GM23338 (cell line): ENCODE measurements around the gene BNIP3. TPM values are rescaled to one million over a fixed set of nuclear protein-coding genes. Genes with fewer than 3 reads are reported as not detected.

Experiments used
- ATAC-seq: fragments of 200-7000 bp; cut with Tn5 transposase; 3 replicates; pipeline ENCODE4 v1.9.1; 2020
- DNase-seq: peaks from one replicate; pipeline ENCODE4 v3.0.0-alpha.2; 2015; ENCODE audit warnings: low spot score
- H2AFZ ChIP-seq: fragments of 200-600 bp; sonication (generic); 2 replicates; pipeline ENCODE4 v1.8.0; 2016; ENCODE audit warnings: antibody characterized with exemption, mild to moderate bottlenecking, moderate library complexity
- H3F3A ChIP-seq: fragments of 200-600 bp; sonication (generic); replicated peaks from 2 replicates; pipeline ENCODE4 v1.8.0; 2017; ENCODE audit warnings: antibody characterized with exemption, mixed run types, low read depth
- H3K27ac ChIP-seq: fragments of 200-600 bp; sonication (generic); 2 replicates; pipeline ENCODE4 v1.6.1; 2016; ENCODE audit warnings: low read depth
- H3K27me3 ChIP-seq: fragments of 200-600 bp; sonication (generic); 2 replicates; pipeline ENCODE4 v1.8.0; 2016; ENCODE audit warnings: mild to moderate bottlenecking, mixed run types, moderate library complexity; ENCODE audit not compliant: insufficient read depth
- H3K36me3 ChIP-seq: fragments of 200-600 bp; sonication (generic); 2 replicates; pipeline ENCODE4 v1.8.0; 2016; ENCODE audit warnings: mild to moderate bottlenecking; ENCODE audit not compliant: insufficient read depth
- H3K4me1 ChIP-seq: fragments of 200-600 bp; sonication (generic); 2 replicates; pipeline ENCODE4 v1.8.0; 2016; ENCODE audit warnings: mild to moderate bottlenecking, moderate library complexity; ENCODE audit not compliant: insufficient read depth
- H3K4me2 ChIP-seq: fragments of 200-600 bp; sonication (generic); 2 replicates; pipeline ENCODE4 v1.7.1; 2017; ENCODE audit warnings: mixed run types
- H3K4me3 ChIP-seq: fragments of 200-600 bp; sonication (generic); 2 replicates; pipeline ENCODE4 v1.6.1; 2016; ENCODE audit warnings: mixed run types
- H3K79me2 ChIP-seq: fragments of 200-600 bp; sonication (generic); replicated peaks from 2 replicates; pipeline ENCODE4 v1.8.0; 2017; ENCODE audit warnings: mild to moderate bottlenecking; ENCODE audit not compliant: insufficient read depth
- H3K9me2 ChIP-seq: fragments of 200-600 bp; sonication (generic); 2 replicates; pipeline ENCODE4 v1.8.0; 2017; ENCODE audit not compliant: insufficient read depth
- H4K20me1 ChIP-seq: fragments of 200-600 bp; sonication (generic); replicated peaks from 2 replicates; pipeline ENCODE4 v1.8.0; 2017; ENCODE audit warnings: mild to moderate bottlenecking; ENCODE audit not compliant: insufficient read depth
- H3K27ac Mint-ChIP-seq: 2 replicates; pipeline ENCODE4 v1.8.0; 2020; ENCODE audit warnings: inconsistent platforms, mild to moderate bottlenecking, moderate library complexity, mixed read lengths
- H3K27me3 Mint-ChIP-seq: 3 replicates; pipeline ENCODE4 v1.8.0; 2022; ENCODE audit warnings: low read depth, mild to moderate bottlenecking, moderate library complexity, mixed read lengths, inconsistent platforms; ENCODE audit not compliant: insufficient read depth, poor library complexity
- H3K36me3 Mint-ChIP-seq: 3 replicates; pipeline ENCODE4 v1.8.0; 2021; ENCODE audit warnings: low read depth, mild to moderate bottlenecking, inconsistent platforms, moderate library complexity, mixed read lengths
- H3K4me1 Mint-ChIP-seq: 3 replicates; pipeline ENCODE4 v1.8.0; 2020; ENCODE audit warnings: mild to moderate bottlenecking, inconsistent platforms, mixed read lengths
- H3K4me3 Mint-ChIP-seq: 3 replicates; pipeline ENCODE4 v1.8.0; 2021; ENCODE audit warnings: moderate library complexity, mild to moderate bottlenecking, inconsistent platforms, mixed read lengths
- H3K9me3 Mint-ChIP-seq: 3 replicates; pipeline ENCODE4 v1.8.0; 2020; ENCODE audit warnings: moderate library complexity, mild to moderate bottlenecking, inconsistent platforms, mixed read lengths
- NANOG ChIP-seq: IDR thresholded peaks from 2 replicates; pipeline ENCODE4 v1.6.1; 2016; ENCODE audit warnings: antibody characterized with exemption, borderline replicate concordance
- ZNF114 ChIP-seq: fragments of 250-450 bp; sonication (Bioruptor Pico); IDR thresholded peaks from 2 replicates; pipeline ENCODE4 v1.5.0; 2020; ENCODE audit warnings: mild to moderate bottlenecking, moderate library complexity
- ZNF331 ChIP-seq: fragments of 250-450 bp; sonication (Bioruptor Pico); IDR thresholded peaks from 2 replicates; pipeline ENCODE4 v1.5.0; 2020; ENCODE audit warnings: low read depth, mild to moderate bottlenecking, moderate library complexity
- polyA plus RNA-seq: library from polyadenylated mRNA; unstranded; fragments of >200 nt; fragmentation: Nextera tagmentation; extraction: Ambion mirVana; gene quantifications from 2 replicates; pipeline ENCODE4 v1.2.1, GENCODE V29; 2016
- total RNA-seq: library from RNA; depleted of rRNA; stranded (reverse); fragments of >200 nt; shearing (Covaris generic); gene quantifications from 2 replicates; pipeline ENCODE4 v1.2.3, GENCODE V29; 2014
- TF ChIP-seq, protein P1 (sequence below): IDR thresholded peaks from 2 replicates; pipeline ENCODE4 v1.6.1; 2016; ENCODE audit warnings: antibody characterized with exemption
- TF ChIP-seq, protein P2 (sequence below): fragments of 250-450 bp; sonication (Bioruptor Pico); IDR thresholded peaks from 2 replicates; pipeline ENCODE4 v1.5.0; 2020; ENCODE audit warnings: mild to moderate bottlenecking, moderate library complexity

Gene BNIP3
- total and polyA plus RNA-seq, 2 experiments from 2014 or later = 46.3 to 75.0 TPM

GRCh38 chr10:131928248-131929095 is 53.3 kb downstream of the BNIP3 start:
- H3K4me3 Mint-ChIP-seq = no peak overlapping the region; the same call in 2 of the 3 replicates
- DNase-seq (no peak), ATAC-seq (no peak)
- peaks cover 10% of the 10 kb centered on the region; the same call in 2 of the 3 replicates for H3K36me3 Mint-ChIP-seq
- Histone ChIP-seq H2AFZ (no peak overlapping the region), H3K4me3 (no peak overlapping the region), H3K27ac (no peak overlapping the region; the same call in 1 of the 2 replicates), H3K4me1 (peaks cover 46% of the 10 kb centered on the region), H3K79me2 (peaks cover 100% of the 10 kb centered on the region), H3F3A (no peaks in the 10 kb centered on the region), H4K20me1 (peaks cover 77% of the 10 kb centered on the region), H3K27me3 (no peaks in the 10 kb centered on the region), H3K4me2 (peak overlapping the region; percentile 52; the same call in 1 of the 2 replicates), H3K9me2 (no peaks in the 10 kb centered on the region), H3K36me3 (no peaks in the 10 kb centered on the region)
- H3K4me1 Mint-ChIP-seq = peaks cover 62% of the 10 kb centered on the region
- no peaks in the 10 kb centered on the region; the same call in 2 of the 3 replicates for H3K9me3 Mint-ChIP-seq
- TF ChIP-seq NANOG (no peak), ZNF114 (CRISPR knock-in tag) (no peak), ZNF331 (no peak)
- TF ChIP-seq, protein P1, sequence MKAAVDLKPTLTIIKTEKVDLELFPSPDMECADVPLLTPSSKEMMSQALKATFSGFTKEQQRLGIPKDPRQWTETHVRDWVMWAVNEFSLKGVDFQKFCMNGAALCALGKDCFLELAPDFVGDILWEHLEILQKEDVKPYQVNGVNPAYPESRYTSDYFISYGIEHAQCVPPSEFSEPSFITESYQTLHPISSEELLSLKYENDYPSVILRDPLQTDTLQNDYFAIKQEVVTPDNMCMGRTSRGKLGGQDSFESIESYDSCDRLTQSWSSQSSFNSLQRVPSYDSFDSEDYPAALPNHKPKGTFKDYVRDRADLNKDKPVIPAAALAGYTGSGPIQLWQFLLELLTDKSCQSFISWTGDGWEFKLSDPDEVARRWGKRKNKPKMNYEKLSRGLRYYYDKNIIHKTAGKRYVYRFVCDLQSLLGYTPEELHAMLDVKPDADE = no peak
- TF ChIP-seq, protein P2, sequence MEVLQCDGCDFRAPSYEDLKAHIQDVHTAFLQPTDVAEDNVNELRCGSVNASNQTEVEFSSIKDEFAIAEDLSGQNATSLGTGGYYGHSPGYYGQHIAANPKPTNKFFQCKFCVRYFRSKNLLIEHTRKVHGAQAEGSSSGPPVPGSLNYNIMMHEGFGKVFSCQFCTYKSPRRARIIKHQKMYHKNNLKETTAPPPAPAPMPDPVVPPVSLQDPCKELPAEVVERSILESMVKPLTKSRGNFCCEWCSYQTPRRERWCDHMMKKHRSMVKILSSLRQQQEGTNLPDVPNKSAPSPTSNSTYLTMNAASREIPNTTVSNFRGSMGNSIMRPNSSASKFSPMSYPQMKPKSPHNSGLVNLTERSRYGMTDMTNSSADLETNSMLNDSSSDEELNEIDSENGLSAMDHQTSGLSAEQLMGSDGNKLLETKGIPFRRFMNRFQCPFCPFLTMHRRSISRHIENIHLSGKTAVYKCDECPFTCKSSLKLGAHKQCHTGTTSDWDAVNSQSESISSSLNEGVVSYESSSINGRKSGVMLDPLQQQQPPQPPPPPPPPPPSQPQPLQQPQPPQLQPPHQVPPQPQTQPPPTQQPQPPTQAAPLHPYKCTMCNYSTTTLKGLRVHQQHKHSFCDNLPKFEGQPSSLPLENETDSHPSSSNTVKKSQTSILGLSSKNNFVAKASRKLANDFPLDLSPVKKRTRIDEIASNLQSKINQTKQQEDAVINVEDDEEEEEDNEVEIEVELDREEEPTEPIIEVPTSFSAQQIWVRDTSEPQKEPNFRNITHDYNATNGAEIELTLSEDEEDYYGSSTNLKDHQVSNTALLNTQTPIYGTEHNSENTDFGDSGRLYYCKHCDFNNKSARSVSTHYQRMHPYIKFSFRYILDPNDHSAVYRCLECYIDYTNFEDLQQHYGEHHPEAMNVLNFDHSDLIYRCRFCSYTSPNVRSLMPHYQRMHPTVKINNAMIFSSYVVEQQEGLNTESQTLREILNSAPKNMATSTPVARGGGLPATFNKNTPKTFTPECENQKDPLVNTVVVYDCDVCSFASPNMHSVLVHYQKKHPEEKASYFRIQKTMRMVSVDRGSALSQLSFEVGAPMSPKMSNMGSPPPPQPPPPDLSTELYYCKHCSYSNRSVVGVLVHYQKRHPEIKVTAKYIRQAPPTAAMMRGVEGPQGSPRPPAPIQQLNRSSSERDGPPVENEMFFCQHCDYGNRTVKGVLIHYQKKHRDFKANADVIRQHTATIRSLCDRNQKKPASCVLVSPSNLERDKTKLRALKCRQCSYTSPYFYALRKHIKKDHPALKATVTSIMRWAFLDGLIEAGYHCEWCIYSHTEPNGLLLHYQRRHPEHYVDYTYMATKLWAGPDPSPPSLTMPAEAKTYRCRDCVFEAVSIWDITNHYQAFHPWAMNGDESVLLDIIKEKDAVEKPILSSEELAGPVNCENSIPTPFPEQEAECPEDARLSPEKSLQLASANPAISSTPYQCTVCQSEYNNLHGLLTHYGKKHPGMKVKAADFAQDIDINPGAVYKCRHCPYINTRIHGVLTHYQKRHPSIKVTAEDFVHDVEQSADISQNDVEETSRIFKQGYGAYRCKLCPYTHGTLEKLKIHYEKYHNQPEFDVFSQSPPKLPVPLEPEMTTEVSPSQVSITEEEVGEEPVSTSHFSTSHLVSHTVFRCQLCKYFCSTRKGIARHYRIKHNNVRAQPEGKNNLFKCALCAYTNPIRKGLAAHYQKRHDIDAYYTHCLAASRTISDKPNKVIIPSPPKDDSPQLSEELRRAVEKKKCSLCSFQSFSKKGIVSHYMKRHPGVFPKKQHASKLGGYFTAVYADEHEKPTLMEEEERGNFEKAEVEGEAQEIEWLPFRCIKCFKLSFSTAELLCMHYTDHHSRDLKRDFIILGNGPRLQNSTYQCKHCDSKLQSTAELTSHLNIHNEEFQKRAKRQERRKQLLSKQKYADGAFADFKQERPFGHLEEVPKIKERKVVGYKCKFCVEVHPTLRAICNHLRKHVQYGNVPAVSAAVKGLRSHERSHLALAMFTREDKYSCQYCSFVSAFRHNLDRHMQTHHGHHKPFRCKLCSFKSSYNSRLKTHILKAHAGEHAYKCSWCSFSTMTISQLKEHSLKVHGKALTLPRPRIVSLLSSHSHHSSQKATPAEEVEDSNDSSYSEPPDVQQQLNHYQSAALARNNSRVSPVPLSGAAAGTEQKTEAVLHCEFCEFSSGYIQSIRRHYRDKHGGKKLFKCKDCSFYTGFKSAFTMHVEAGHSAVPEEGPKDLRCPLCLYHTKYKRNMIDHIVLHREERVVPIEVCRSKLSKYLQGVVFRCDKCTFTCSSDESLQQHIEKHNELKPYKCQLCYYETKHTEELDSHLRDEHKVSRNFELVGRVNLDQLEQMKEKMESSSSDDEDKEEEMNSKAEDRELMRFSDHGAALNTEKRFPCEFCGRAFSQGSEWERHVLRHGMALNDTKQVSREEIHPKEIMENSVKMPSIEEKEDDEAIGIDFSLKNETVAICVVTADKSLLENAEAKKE (CRISPR knock-in tag) = no peak
- H3K27me3 Mint-ChIP-seq = peaks cover 14% of the 10 kb centered on the region
- H3K27ac Mint-ChIP-seq = peak overlapping the region; percentile 69
